ENCODE data around the gene ITFG1.
A peak's percentile ranks its signal among the peaks of the same experiment; 100 is the strongest.

The ITFG1 gene

DNA sequence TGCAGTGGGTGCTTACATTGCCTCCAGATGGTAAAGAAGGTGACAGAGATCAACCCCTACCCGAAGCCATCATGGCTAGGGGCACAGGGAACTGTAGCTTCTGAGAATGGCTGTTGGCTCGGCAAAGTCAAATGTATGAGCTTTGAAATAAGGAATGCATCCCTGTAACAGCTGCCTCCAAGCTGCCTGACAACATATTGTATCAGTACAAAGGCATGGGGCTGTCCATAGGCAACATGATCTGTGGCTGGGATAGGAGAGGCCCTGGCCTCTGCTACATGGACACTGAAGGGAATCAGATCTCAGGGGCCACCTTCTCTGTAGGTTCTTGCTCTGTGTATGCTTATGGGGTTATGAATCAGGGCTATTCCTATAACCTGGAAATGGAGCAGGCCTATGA, 197.9 kb downstream of the ITFG1 start:
- no peak for DNase-seq (ENCODE audit: insufficient read length, low spot score)
- TF ChIP-seq, protein P1, sequence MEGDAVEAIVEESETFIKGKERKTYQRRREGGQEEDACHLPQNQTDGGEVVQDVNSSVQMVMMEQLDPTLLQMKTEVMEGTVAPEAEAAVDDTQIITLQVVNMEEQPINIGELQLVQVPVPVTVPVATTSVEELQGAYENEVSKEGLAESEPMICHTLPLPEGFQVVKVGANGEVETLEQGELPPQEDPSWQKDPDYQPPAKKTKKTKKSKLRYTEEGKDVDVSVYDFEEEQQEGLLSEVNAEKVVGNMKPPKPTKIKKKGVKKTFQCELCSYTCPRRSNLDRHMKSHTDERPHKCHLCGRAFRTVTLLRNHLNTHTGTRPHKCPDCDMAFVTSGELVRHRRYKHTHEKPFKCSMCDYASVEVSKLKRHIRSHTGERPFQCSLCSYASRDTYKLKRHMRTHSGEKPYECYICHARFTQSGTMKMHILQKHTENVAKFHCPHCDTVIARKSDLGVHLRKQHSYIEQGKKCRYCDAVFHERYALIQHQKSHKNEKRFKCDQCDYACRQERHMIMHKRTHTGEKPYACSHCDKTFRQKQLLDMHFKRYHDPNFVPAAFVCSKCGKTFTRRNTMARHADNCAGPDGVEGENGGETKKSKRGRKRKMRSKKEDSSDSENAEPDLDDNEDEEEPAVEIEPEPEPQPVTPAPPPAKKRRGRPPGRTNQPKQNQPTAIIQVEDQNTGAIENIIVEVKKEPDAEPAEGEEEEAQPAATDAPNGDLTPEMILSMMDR (IDR thresholded peaks at IDR 0.05; ENCODE audit: insufficient read depth, missing control alignments), result no peak
- FAIRE-seq, result no peak

DNA sequence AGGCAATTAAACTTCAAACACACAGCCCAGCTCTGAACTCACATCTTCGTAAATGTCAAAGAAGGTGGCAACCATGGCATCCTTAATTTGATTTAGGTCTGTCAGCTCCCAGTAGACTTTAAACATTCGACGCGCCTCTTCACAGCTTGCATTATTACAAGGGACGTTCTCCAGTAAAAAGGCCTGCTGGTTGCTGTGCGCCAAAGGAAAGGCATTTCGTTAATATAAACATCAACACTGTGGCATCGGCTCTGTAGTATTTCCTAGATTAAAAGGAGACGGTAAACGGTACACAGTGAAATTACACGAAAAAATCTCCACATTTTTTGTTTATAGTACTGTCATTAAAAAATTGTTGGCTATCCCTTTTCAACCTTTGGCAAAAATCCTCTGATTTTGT, 200.4 kb downstream of the ITFG1 start:
- TF ChIP-seq, protein P1 (IDR thresholded peaks at IDR 0.05; ENCODE audit: insufficient read depth, missing control alignments), result no peak
- no peak for FAIRE-seq

DNA sequence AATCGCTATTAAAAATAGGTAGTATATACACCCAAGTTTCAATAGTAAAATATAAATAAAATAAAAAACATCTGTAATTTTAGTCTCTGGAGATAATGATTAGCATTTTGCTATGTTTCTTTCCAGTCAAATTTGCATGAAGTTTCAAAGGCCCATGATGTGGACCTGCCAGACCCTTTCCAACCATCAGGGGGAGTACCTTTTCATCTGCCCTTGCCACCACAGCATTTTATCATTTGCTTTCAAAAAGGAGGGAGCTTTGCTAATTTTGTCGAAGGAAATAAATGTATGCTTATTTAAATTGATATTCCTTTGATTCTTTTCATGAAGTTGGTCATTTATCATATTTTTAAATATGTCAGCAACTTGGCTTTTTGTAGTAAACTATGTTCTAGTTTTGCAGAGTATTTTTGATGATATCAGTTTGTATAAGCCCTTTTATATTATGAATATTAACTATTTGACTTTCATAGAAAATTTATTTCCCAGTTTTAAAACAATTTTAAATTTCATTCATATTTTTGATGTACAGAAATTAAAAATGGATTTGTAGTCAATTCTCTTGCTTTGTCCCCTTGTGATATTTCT, 201.9 kb downstream of the ITFG1 start:
- no peak for DNase-seq (ENCODE audit: insufficient read length, low spot score)
- TF ChIP-seq, protein P1 (IDR thresholded peaks at IDR 0.05; ENCODE audit: insufficient read depth, missing control alignments), result peak; percentile 34
- FAIRE-seq, result no peak

More for the DNA sequence above, 200.4 kb downstream of the ITFG1 start:
- no peak for DNase-seq (ENCODE audit: insufficient read length, low spot score)

DNA sequence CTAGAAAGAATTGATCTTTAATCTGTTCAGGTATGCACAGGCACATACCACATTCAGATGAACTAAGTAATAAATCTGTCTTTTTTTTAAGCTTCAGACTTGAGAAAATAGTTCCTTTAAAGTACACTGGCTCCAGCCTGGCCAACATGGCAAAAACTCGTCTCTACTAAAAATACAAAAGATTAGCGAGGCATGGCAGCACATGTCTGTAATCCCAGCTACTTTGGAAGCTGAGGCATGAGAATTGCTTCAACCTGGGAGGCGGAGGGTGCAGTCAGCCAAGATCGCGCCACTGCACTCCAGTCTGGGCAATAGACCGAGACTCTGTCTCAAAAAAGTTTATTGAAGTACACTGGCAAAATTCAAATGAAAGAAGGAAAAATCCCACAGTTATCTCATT, 206.1 kb downstream of the ITFG1 start:
- FAIRE-seq (no peak), DNase-seq (ENCODE audit: insufficient read length, low spot score) (no peak)
- TF ChIP-seq, protein P1 (IDR thresholded peaks at IDR 0.05; ENCODE audit: insufficient read depth, missing control alignments), result no peak

DNA sequence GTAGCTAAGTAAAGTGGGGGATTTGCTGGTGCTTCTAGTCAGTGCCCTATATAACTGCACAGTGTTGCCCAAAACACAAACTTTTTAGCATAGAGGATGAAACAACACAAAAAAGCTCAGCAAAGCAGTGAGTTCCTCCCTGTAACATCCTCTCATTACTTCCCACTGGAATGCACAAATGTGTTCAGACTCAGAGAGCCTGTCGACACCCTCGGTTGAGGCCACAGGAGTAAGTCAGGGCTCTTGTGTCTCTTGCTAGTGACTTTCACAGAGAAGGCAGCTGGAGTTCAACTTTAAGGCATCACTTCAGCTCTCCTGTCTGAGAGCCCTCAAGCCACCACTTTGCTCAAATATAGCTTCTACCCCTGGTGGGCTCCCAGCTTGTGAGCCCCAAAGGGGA, 209.9 kb downstream of the ITFG1 start:
- DNase-seq (ENCODE audit: insufficient read length, low spot score) (no peak), FAIRE-seq (no peak)
- TF ChIP-seq, protein P1 (IDR thresholded peaks at IDR 0.05; ENCODE audit: insufficient read depth, missing control alignments), result no peak

DNA sequence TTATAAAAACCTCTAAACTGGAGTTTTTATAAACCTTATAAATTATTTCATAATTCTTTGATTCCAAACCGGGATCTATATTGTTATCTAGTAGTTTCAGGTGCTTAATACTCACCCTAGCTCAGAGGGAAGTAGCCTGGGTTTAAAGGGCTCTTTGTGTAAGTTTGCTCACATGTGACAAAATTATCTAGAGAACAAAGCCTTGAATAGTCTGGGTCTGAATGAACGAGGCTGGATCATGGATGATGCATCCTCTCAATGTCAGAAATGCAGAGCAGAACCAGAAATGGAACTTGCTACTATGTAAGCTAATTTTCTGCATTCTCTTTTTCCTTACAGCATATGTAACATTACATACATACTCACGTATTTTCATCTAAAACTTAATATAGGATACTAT, 213.2 kb downstream of the ITFG1 start:
- TF ChIP-seq, protein P1 (IDR thresholded peaks at IDR 0.05; ENCODE audit: insufficient read depth, missing control alignments), result no peak
- DNase-seq (ENCODE audit: insufficient read length, low spot score) (no peak), FAIRE-seq (no peak)

DNA sequence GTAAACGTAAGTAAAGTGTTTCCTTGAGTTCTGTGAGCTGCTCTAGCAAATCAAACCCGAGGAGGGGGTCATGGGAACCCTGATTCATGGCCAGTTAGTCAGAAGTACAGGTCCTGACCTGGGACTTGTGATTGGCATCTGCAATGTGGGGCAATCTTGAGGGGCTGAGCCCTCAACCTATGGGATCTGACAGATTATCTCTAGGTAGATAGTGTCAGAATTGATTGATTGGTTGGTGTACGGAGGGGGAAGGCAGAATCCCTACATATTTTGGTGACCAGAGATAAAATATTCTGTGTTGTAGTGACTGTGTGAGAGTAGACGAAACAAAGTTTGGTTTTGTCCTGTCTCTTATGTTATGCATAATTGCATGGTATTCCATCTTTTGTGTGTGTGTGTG, 216.7 kb downstream of the ITFG1 start:
- FAIRE-seq (no peak), DNase-seq (ENCODE audit: insufficient read length, low spot score) (no peak)
- TF ChIP-seq, protein P1 (IDR thresholded peaks at IDR 0.05; ENCODE audit: insufficient read depth, missing control alignments), result no peak

Measured in D721Med (cell line).